A549 (cell line): ENCODE results near the gene PLCL1.

Source experiments
- CBX2 ChIP-seq: fragments of 200-600 bp; sonication (generic); IDR thresholded peaks from 2 replicates; pipeline ENCODE4 v1.6.1; 2016; ENCODE audit warnings: low read depth, mild to moderate bottlenecking, borderline replicate concordance
- CBX8 ChIP-seq: fragments of 200-600 bp; sonication (generic); IDR thresholded peaks from 2 replicates; pipeline ENCODE4 v1.6.1; 2016
- FOSL2 ChIP-seq, 2 experiments: fragments of 450-650 bp in 1 of 2; fragments of >200 bp in 1 of 2; sonication (Bioruptor Twin) in 1 of 2; formaldehyde crosslinking; IDR thresholded peaks; 2 replicates each; pipeline versions ENCODE4 v1.5.0 to v1.6.1; 2016 to 2020; ENCODE audit warnings: mild to moderate bottlenecking in 1 of 2, moderate library complexity in 1 of 2
- FOXS1 ChIP-seq: fragments of 250-450 bp; sonication (Bioruptor Pico); IDR thresholded peaks from 2 replicates; pipeline ENCODE4 v1.5.0; 2020; ENCODE audit warnings: mild to moderate bottlenecking, moderate library complexity
- HDAC2 ChIP-seq: fragments of 200-600 bp; sonication (generic); IDR thresholded peaks from 2 replicates; pipeline ENCODE4 v1.6.1; 2016
- HOXA7 ChIP-seq: fragments of 250-450 bp; sonication (Bioruptor Pico); IDR thresholded peaks from 2 replicates; pipeline ENCODE4 v1.5.0; 2020; ENCODE audit warnings: mild to moderate bottlenecking, moderate library complexity
- NFE2L2 ChIP-seq: fragments of 150-350 bp; conservative IDR thresholded peaks from 2 replicates; pipeline ENCODE4 v1.6.1; 2014; ENCODE audit warnings: low read length
- TF ChIP-seq, protein P1 (sequence below): IDR thresholded peaks from 2 replicates; pipeline ENCODE4 v1.6.1; 2012
- TF ChIP-seq, protein P2 (sequence below): fragments of >200 bp; sonication (Bioruptor Twin); formaldehyde crosslinking; IDR thresholded peaks from 3 replicates; pipeline ENCODE4 v1.5.1; 2016
- TF ChIP-seq, protein P3 (sequence below): fragments of 200-600 bp; sonication (generic); IDR thresholded peaks from 2 replicates; pipeline ENCODE4 v1.6.1; 2016; ENCODE audit warnings: antibody characterized with exemption, mild to moderate bottlenecking, moderate library complexity
- TF ChIP-seq, protein P4 (sequence below): fragments of >200 bp; sonication (Bioruptor Twin); formaldehyde crosslinking; IDR thresholded peaks from 3 replicates; pipeline ENCODE4 v1.6.1; 2016

DNA sequence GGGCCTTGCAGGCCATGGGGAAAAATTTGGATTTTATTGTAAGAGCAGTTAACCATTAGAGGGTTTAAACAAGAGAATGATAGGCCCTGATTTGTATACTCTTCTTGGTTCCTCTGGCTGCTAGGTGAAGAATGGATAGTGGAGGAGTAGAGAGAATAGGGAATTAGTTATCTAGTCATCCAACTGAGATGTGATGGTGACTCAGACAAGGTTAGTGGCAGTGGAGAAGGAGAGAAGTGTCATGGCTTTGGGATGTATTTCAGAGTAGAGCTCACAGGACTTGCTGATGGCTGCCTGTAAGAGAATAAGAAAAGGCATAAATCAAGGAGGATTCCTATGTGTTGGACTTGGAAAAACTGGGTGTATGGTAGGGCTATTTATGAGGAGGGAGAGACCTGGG lies 169.4 kb downstream of the PLCL1 start:
- TF ChIP-seq CBX2, result no peak
- TF ChIP-seq, protein P1, sequence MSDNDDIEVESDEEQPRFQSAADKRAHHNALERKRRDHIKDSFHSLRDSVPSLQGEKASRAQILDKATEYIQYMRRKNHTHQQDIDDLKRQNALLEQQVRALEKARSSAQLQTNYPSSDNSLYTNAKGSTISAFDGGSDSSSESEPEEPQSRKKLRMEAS, result no peak
- TF ChIP-seq CBX8, result no peak
- TF ChIP-seq, protein P2, sequence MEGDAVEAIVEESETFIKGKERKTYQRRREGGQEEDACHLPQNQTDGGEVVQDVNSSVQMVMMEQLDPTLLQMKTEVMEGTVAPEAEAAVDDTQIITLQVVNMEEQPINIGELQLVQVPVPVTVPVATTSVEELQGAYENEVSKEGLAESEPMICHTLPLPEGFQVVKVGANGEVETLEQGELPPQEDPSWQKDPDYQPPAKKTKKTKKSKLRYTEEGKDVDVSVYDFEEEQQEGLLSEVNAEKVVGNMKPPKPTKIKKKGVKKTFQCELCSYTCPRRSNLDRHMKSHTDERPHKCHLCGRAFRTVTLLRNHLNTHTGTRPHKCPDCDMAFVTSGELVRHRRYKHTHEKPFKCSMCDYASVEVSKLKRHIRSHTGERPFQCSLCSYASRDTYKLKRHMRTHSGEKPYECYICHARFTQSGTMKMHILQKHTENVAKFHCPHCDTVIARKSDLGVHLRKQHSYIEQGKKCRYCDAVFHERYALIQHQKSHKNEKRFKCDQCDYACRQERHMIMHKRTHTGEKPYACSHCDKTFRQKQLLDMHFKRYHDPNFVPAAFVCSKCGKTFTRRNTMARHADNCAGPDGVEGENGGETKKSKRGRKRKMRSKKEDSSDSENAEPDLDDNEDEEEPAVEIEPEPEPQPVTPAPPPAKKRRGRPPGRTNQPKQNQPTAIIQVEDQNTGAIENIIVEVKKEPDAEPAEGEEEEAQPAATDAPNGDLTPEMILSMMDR, result no peak
- TF ChIP-seq, protein P3, sequence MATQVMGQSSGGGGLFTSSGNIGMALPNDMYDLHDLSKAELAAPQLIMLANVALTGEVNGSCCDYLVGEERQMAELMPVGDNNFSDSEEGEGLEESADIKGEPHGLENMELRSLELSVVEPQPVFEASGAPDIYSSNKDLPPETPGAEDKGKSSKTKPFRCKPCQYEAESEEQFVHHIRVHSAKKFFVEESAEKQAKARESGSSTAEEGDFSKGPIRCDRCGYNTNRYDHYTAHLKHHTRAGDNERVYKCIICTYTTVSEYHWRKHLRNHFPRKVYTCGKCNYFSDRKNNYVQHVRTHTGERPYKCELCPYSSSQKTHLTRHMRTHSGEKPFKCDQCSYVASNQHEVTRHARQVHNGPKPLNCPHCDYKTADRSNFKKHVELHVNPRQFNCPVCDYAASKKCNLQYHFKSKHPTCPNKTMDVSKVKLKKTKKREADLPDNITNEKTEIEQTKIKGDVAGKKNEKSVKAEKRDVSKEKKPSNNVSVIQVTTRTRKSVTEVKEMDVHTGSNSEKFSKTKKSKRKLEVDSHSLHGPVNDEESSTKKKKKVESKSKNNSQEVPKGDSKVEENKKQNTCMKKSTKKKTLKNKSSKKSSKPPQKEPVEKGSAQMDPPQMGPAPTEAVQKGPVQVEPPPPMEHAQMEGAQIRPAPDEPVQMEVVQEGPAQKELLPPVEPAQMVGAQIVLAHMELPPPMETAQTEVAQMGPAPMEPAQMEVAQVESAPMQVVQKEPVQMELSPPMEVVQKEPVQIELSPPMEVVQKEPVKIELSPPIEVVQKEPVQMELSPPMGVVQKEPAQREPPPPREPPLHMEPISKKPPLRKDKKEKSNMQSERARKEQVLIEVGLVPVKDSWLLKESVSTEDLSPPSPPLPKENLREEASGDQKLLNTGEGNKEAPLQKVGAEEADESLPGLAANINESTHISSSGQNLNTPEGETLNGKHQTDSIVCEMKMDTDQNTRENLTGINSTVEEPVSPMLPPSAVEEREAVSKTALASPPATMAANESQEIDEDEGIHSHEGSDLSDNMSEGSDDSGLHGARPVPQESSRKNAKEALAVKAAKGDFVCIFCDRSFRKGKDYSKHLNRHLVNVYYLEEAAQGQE, result no peak
- TF ChIP-seq, protein P4, sequence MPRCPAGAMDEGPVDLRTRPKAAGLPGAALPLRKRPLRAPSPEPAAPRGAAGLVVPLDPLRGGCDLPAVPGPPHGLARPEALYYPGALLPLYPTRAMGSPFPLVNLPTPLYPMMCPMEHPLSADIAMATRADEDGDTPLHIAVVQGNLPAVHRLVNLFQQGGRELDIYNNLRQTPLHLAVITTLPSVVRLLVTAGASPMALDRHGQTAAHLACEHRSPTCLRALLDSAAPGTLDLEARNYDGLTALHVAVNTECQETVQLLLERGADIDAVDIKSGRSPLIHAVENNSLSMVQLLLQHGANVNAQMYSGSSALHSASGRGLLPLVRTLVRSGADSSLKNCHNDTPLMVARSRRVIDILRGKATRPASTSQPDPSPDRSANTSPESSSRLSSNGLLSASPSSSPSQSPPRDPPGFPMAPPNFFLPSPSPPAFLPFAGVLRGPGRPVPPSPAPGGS, result no peak
- TF ChIP-seq FOSL2 (IDR thresholded peaks at IDR 0.05), result no peak
- no peak for TF ChIP-seq FOSL2 (CRISPR knock-in tag; IDR thresholded peaks at IDR 0.05)
- no peak for TF ChIP-seq FOXS1 (CRISPR knock-in tag)
- no peak for TF ChIP-seq HDAC2
- no peak for TF ChIP-seq NFE2L2
- TF ChIP-seq HOXA7 (CRISPR knock-in tag), result no peak
